WI38 (cell line): ENCODE measurements around the gene ARFGEF3.

Experiments used
- H3K4me3 ChIP-seq: 2 replicates; pipeline ENCODE4 v1.5.1; 2011; ENCODE audit warnings: low read depth, mild to moderate bottlenecking, control low read depth, low read length
- CTCF ChIP-seq: IDR thresholded peaks from 2 replicates; pipeline ENCODE4 v1.5.1; 2012; ENCODE audit warnings: low read depth, mild to moderate bottlenecking, control low read depth, low read length

The ARFGEF3 gene

GRCh38 chr6:138336221-138336620 is 174.5 kb downstream of the ARFGEF3 start:
- no peak for TF ChIP-seq CTCF
- no peak overlapping the region for H3K4me3 ChIP-seq

- H3K4me3 ChIP-seq: no peak overlapping the region
- TF ChIP-seq CTCF: no peak
Observed at GRCh38 chr6:138337076-138337475, 175.3 kb downstream of the ARFGEF3 start.

GRCh38 chr6:138339024-138339423 is 177.3 kb downstream of the ARFGEF3 start:
- TF ChIP-seq CTCF: no peak
- no peak overlapping the region for H3K4me3 ChIP-seq

GRCh38 chr6:138341176-138341575 is 179.4 kb downstream of the ARFGEF3 start:
- no peak for TF ChIP-seq CTCF
- H3K4me3 ChIP-seq: no peak overlapping the region

GRCh38 chr6:138343112-138343511 is 181.4 kb downstream of the ARFGEF3 start:
- no peak overlapping the region for H3K4me3 ChIP-seq
- TF ChIP-seq CTCF: no peak

GRCh38 chr6:138345565-138346285 is 184.0 kb downstream of the ARFGEF3 start:
- H3K4me3 ChIP-seq: no peak overlapping the region
- TF ChIP-seq CTCF: no peak

- TF ChIP-seq CTCF: no peak
- no peak overlapping the region for H3K4me3 ChIP-seq
Observed at GRCh38 chr6:138346302-138347195, 184.8 kb downstream of the ARFGEF3 start.
